ENCODE results near the gene DLEU7. TPM values are rescaled to one million over a fixed set of nuclear protein-coding genes. Genes with fewer than 3 reads are reported as not detected.
A peak's percentile ranks its signal among the peaks of the same experiment; 100 is the strongest.

Gene DLEU7
- total and polyA plus RNA-seq, 4 donors, result 0.17 to 0.47 (median 0.24) TPM

GRCh38 chr13:50829226-50829625, 14.3 kb downstream of the DLEU7 start:
- no peak for DNase-seq (ENCODE audit: low spot score)
- Histone ChIP-seq H3K9ac (ENCODE audit: low read depth in 1 of 2, low read length in 2 of 2) (no peak overlapping the region), H3K27ac (ENCODE audit: low read depth in 1 of 2, low read length in 2 of 2) (peak overlapping the region in 1 of 2 donors; percentile 20), H3K4me3 (ENCODE audit: low read depth in 1 of 3, low read length in 3 of 3) (no peak overlapping the region), H3K9me3 (ENCODE audit: control insufficient read depth in 4 of 4, low read length in 3 of 4) (no peaks in the 10 kb centered on the region), H3K36me3 (ENCODE audit: control insufficient read depth in 4 of 4, insufficient read depth in 3 of 4, low read depth in 1 of 4, low read length in 3 of 4) (no peaks in the 10 kb centered on the region), H3K27me3 (ENCODE audit: control insufficient read depth in 4 of 4, insufficient read depth in 4 of 4, low read length in 3 of 4) (no peaks in the 10 kb centered on the region), H3K4me1 (ENCODE audit: control insufficient read depth in 4 of 4, insufficient read depth in 4 of 4, low read length in 3 of 4) (peaks cover 0 to 11% (median 6%) of the 10 kb centered on the region in 4 donors)
- WGBS, result 85% methylated on average over 3 of the region's 3 CpGs
- TF ChIP-seq HNF4A (conservative IDR thresholded peaks at IDR 0.05) (no peak), REST (IDR thresholded peaks at IDR 0.05) (no peak), SP1 (IDR thresholded peaks at IDR 0.05) (no peak), RAD21 (IDR thresholded peaks at IDR 0.05) (no peak), ATF3 (IDR thresholded peaks at IDR 0.05) (no peak), YY1 (IDR thresholded peaks at IDR 0.05) (no peak), CTCF (IDR thresholded peaks at IDR 0.05; ENCODE audit: low read depth, low read length, missing input control) (no peak), ZBTB33 (IDR thresholded peaks at IDR 0.05) (no peak)

GRCh38 chr13:50826035-50826434, 17.5 kb downstream of the DLEU7 start:
- DNase-seq (ENCODE audit: low spot score), result no peak
- no peak overlapping the region for H3K27ac ChIP-seq (ENCODE audit: low read depth in 1 of 2, low read length in 2 of 2)
- H3K36me3 ChIP-seq (ENCODE audit: control insufficient read depth in 4 of 4, insufficient read depth in 3 of 4, low read depth in 1 of 4, low read length in 3 of 4), result no peaks in the 10 kb centered on the region
- peaks cover 0 to 11% (median 6%) of the 10 kb centered on the region in 4 donors for H3K4me1 ChIP-seq (ENCODE audit: control insufficient read depth in 4 of 4, insufficient read depth in 4 of 4, low read length in 3 of 4)
- no peaks in the 10 kb centered on the region for H3K9me3 ChIP-seq (ENCODE audit: control insufficient read depth in 4 of 4, low read length in 3 of 4)
- TF ChIP-seq HNF4G (IDR thresholded peaks at IDR 0.05) (no peak), ATF3 (IDR thresholded peaks at IDR 0.05) (no peak), SP1 (IDR thresholded peaks at IDR 0.05) (no peak), GABPA (IDR thresholded peaks at IDR 0.05 in 1 of 2, conservative IDR thresholded peaks at IDR 0.05 in 1 of 2) (no peak), FOXA2 (IDR thresholded peaks at IDR 0.05) (no peak), NR2F2 (IDR thresholded peaks at IDR 0.05) (no peak), CTCF (IDR thresholded peaks at IDR 0.05; ENCODE audit: low read depth, low read length, missing input control) (no peak), FOXA1 (IDR thresholded peaks at IDR 0.05) (no peak), YY1 (IDR thresholded peaks at IDR 0.05) (no peak), ZBTB33 (IDR thresholded peaks at IDR 0.05) (no peak), TAF1 (conservative IDR thresholded peaks at IDR 0.05) (no peak), RAD21 (IDR thresholded peaks at IDR 0.05) (no peak), MAX (IDR thresholded peaks at IDR 0.05) (no peak)
- no peak overlapping the region for H3K4me3 ChIP-seq (ENCODE audit: low read depth in 1 of 3, low read length in 3 of 3)
- 69% methylated on average over 3 of the region's 3 CpGs for WGBS
- no peaks in the 10 kb centered on the region for H3K27me3 ChIP-seq (ENCODE audit: control insufficient read depth in 4 of 4, insufficient read depth in 4 of 4, low read length in 3 of 4)
- no peak overlapping the region for H3K9ac ChIP-seq (ENCODE audit: low read depth in 1 of 2, low read length in 2 of 2)
